HepG2 (cell line): ENCODE results near the gene GSTP1. TPM values are rescaled to one million over a fixed set of nuclear protein-coding genes. Genes with fewer than 3 reads are reported as not detected.

Experiments used
- AKAP8 ChIP-seq: sonication (generic); formaldehyde crosslinking; IDR thresholded peaks from 2 replicates; pipeline ENCODE4 v1.5.1; 2020; ENCODE audit warnings: mild to moderate bottlenecking, missing genetic modification reagents
- BHLHE40 ChIP-seq: IDR thresholded peaks from 2 replicates; pipeline ENCODE4 v1.6.1; 2011; ENCODE audit warnings: low read length, improper control_type of control experiment
- FOXP4 ChIP-seq: sonication (generic); formaldehyde crosslinking; IDR thresholded peaks from 2 replicates; pipeline ENCODE4 v1.4.0; 2020; ENCODE audit warnings: missing genetic modification reagents
- GABPB1 ChIP-seq: IDR thresholded peaks from 2 replicates; pipeline ENCODE4 v1.6.1; 2016; ENCODE audit warnings: mild to moderate bottlenecking, missing genetic modification reagents, moderate library complexity, missing compliant biosample characterization
- GATAD1 ChIP-seq: IDR thresholded peaks from 2 replicates; pipeline ENCODE4 v1.6.1; 2016; ENCODE audit warnings: missing genetic modification reagents, missing compliant biosample characterization
- GMEB1 ChIP-seq: sonication (generic); formaldehyde crosslinking; IDR thresholded peaks from 2 replicates; pipeline ENCODE4 v1.5.1; 2020; ENCODE audit warnings: missing genetic modification reagents, mild to moderate bottlenecking, borderline replicate concordance
- LBX2 ChIP-seq: sonication (generic); formaldehyde crosslinking; IDR thresholded peaks from 2 replicates; pipeline ENCODE4 v1.5.0; 2020; ENCODE audit warnings: missing genetic modification reagents, mild to moderate bottlenecking, borderline replicate concordance
- PAWR ChIP-seq: sonication (generic); formaldehyde crosslinking; IDR thresholded peaks from 2 replicates; pipeline ENCODE4 v1.4.0; 2020; ENCODE audit warnings: missing genetic modification reagents, mild to moderate bottlenecking, borderline replicate concordance
- PAXIP1 ChIP-seq: sonication (generic); formaldehyde crosslinking; conservative IDR thresholded peaks from 2 replicates; pipeline ENCODE4 v1.4.0; 2020; ENCODE audit warnings: mild to moderate bottlenecking, missing genetic modification reagents, moderate library complexity
- TERF1 ChIP-seq: sonication (generic); formaldehyde crosslinking; IDR thresholded peaks from 2 replicates; pipeline ENCODE4 v1.8.0; 2022; ENCODE audit warnings: mild to moderate bottlenecking, missing genetic modification reagents, moderate library complexity
- ZNF124 ChIP-seq: sonication (generic); formaldehyde crosslinking; IDR thresholded peaks from 2 replicates; pipeline ENCODE4 v1.4.0; 2020; ENCODE audit warnings: missing genetic modification reagents
- ZNF224 ChIP-seq: sonication (generic); formaldehyde crosslinking; IDR thresholded peaks from 2 replicates; pipeline ENCODE4 v1.5.0; 2020; ENCODE audit warnings: mild to moderate bottlenecking, missing genetic modification reagents
- ZNF317 ChIP-seq: sonication (generic); formaldehyde crosslinking; IDR thresholded peaks from 2 replicates; pipeline ENCODE4 v1.5.0; 2020; ENCODE audit warnings: mild to moderate bottlenecking, missing genetic modification reagents
- ZNF333 ChIP-seq: sonication (generic); formaldehyde crosslinking; IDR thresholded peaks from 2 replicates; pipeline ENCODE4 v1.4.0; 2020; ENCODE audit warnings: mild to moderate bottlenecking, missing genetic modification reagents, borderline replicate concordance
- ZNF550 ChIP-seq: sonication (generic); formaldehyde crosslinking; IDR thresholded peaks from 2 replicates; pipeline ENCODE4 v1.4.0; 2020; ENCODE audit warnings: mild to moderate bottlenecking, missing genetic modification reagents, borderline replicate concordance
- ZNF564 ChIP-seq: sonication (generic); formaldehyde crosslinking; IDR thresholded peaks from 2 replicates; pipeline ENCODE4 v1.8.1; 2023; ENCODE audit warnings: mild to moderate bottlenecking, missing genetic modification reagents
- polyA plus RNA-seq, 8 experiments: library from polyadenylated mRNA; depleted of rRNA in 3 of 8; stranded (reverse) in 7 of 8; unstranded in 1 of 8; fragments of >200 nt; fragmentation: Illumina TruSeq in 4 of 8; extraction: Trizol in 4 of 8; gene quantifications; 2 replicates each; pipeline versions ENCODE4 v1.2.1 to v1.2.3, GENCODE V29; 2011 to 2016; ENCODE audit warnings: low read depth in 4 of 8, missing spikeins in 1 of 8, mixed read lengths in 1 of 8; ENCODE audit not compliant: insufficient read depth in 1 of 8
- total RNA-seq, 5 experiments: library from RNA; depleted of rRNA; stranded (reverse); fragments of >200 nt; fragmentation: Illumina TruSeq; extraction: Trizol; gene quantifications; 2 replicates each; pipeline ENCODE4 v1.2.3, GENCODE V29; 2016; ENCODE audit warnings: low read depth in 1 of 5
- TF ChIP-seq, protein P1 (sequence below): IDR thresholded peaks from 2 replicates; pipeline ENCODE4 v1.6.1; 2016; ENCODE audit warnings: low read depth, control low read depth
- TF ChIP-seq, protein P2 (sequence below): IDR thresholded peaks from 2 replicates; pipeline ENCODE4 v1.6.1; 2016; ENCODE audit warnings: control low read depth

The GSTP1 gene
- total and polyA plus RNA-seq, 2 of the 13 experiments (the other 11 are each of a cell fraction or from before 2014, with no cell fraction given) = not detected

- no peak for TF ChIP-seq PAWR (CRISPR knock-in tag)
- TF ChIP-seq, protein P1, sequence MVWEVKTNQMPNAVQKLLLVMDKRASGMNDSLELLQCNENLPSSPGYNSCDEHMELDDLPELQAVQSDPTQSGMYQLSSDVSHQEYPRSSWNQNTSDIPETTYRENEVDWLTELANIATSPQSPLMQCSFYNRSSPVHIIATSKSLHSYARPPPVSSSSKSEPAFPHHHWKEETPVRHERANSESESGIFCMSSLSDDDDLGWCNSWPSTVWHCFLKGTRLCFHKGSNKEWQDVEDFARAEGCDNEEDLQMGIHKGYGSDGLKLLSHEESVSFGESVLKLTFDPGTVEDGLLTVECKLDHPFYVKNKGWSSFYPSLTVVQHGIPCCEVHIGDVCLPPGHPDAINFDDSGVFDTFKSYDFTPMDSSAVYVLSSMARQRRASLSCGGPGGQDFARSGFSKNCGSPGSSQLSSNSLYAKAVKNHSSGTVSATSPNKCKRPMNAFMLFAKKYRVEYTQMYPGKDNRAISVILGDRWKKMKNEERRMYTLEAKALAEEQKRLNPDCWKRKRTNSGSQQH (CRISPR knock-in tag) = no peak
- no peak for TF ChIP-seq AKAP8
- peak; percentile 11; the same call in 1 of the 2 replicates for TF ChIP-seq GABPB1 (CRISPR knock-in tag)
- no peak for TF ChIP-seq ZNF564 (CRISPR knock-in tag)
- TF ChIP-seq BHLHE40 = peak; percentile 46; the same call in 1 of the 2 replicates
- TF ChIP-seq PAXIP1 (CRISPR knock-in tag) = no peak; the same call in 1 of the 2 replicates
- TF ChIP-seq GATAD1 (CRISPR knock-in tag) = 0 out of 2 replicates have a peak, but pooled peaks have one; percentile 2
- TF ChIP-seq ZNF317 = no peak
- no peak for TF ChIP-seq FOXP4 (CRISPR knock-in tag)
- TF ChIP-seq TERF1 (CRISPR knock-in tag) = no peak
- TF ChIP-seq ZNF550 (CRISPR knock-in tag) = no peak
- TF ChIP-seq LBX2 = no peak
- no peak for TF ChIP-seq ZNF124 (CRISPR knock-in tag)
- no peak for TF ChIP-seq GMEB1
- TF ChIP-seq, protein P2, sequence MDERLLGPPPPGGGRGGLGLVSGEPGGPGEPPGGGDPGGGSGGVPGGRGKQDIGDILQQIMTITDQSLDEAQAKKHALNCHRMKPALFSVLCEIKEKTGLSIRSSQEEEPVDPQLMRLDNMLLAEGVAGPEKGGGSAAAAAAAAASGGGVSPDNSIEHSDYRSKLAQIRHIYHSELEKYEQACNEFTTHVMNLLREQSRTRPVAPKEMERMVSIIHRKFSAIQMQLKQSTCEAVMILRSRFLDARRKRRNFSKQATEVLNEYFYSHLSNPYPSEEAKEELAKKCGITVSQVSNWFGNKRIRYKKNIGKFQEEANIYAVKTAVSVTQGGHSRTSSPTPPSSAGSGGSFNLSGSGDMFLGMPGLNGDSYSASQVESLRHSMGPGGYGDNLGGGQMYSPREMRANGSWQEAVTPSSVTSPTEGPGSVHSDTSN = no peak
- no peak for TF ChIP-seq ZNF224 (CRISPR knock-in tag)
- TF ChIP-seq ZNF333 (CRISPR knock-in tag) = no peak
Measured at GRCh38 chr11:67633758-67634365, 50.2 kb downstream of the GSTP1 start (continued).
